Activated T-cell treated with anti-CD3 and anti-CD28 coated beads, Interleukin-2, amount 50 U/mL, for 72 hours (primary cell): Measurements from ENCODE around the gene KCNH1. TPM values are rescaled to one million over a fixed set of nuclear protein-coding genes. Genes with fewer than 3 reads are reported as not detected.

Experiments
- ATAC-seq, 2 donors: fragments of 150-1000 bp; cut with Tn5 transposase; replicated peaks in 1 of 2; 2 replicates each; pipeline ENCODE4 v1.10.0; 2021; ENCODE audit warnings: moderate library complexity in 2 of 2, mild to moderate bottlenecking in 1 of 2
- DNase-seq, 2 donors: peaks; one replicate each; pipeline ENCODE4 v3.0.0; 2021 to 2022; ENCODE audit warnings: mixed read lengths in 1 of 2
- H3K27ac Mint-ChIP-seq: one replicate; pipeline ENCODE4 v1.8.0; 2022; ENCODE audit warnings: mild to moderate bottlenecking, moderate library complexity, mixed read lengths
- H3K27me3 Mint-ChIP-seq: one replicate; pipeline ENCODE4 v1.8.0; 2022; ENCODE audit warnings: low read depth, mixed read lengths
- H3K36me3 Mint-ChIP-seq, 2 donors: one replicate each; pipeline ENCODE4 v1.8.0; 2022; ENCODE audit warnings: mixed read lengths in 2 of 2, mild to moderate bottlenecking in 1 of 2; ENCODE audit not compliant: insufficient read depth in 2 of 2
- H3K4me1 Mint-ChIP-seq: one replicate; pipeline ENCODE4 v1.8.0; 2022; ENCODE audit warnings: low read depth, mixed read lengths
- H3K4me3 Mint-ChIP-seq, 2 donors: one replicate each; pipeline ENCODE4 v1.8.0; 2022; ENCODE audit warnings: mild to moderate bottlenecking in 2 of 2, mixed read lengths in 2 of 2, moderate library complexity in 2 of 2
- H3K9me3 Mint-ChIP-seq, 2 donors: one replicate each; pipeline ENCODE4 v1.8.0; 2022; ENCODE audit warnings: mixed read lengths in 2 of 2
- total RNA-seq, 2 donors: library from RNA; stranded (reverse); gene quantifications; one replicate each; pipeline ENCODE4 v1.2.3, GENCODE V29; 2022

The KCNH1 gene
- total RNA-seq, 2 donors from 2014 or later = not detected

GRCh38 chr1:210918893-210919292 lies 215.1 kb downstream of the KCNH1 start:
- no peaks in the 10 kb centered on the region for H3K36me3 Mint-ChIP-seq

GRCh38 chr1:210917560-210918169 lies 216.3 kb downstream of the KCNH1 start:
- Mint-ChIP-seq H3K36me3 (no peaks in the 10 kb centered on the region), H3K9me3 (no peaks in the 10 kb centered on the region), H3K4me3 (no peak overlapping the region), H3K4me1 (no peaks in the 10 kb centered on the region), H3K27ac (no peak overlapping the region), H3K27me3 (no peaks in the 10 kb centered on the region)
- ATAC-seq (no peak), DNase-seq (no peak)

More at GRCh38 chr1:210918893-210919292, 215.1 kb downstream of the KCNH1 start:
- DNase-seq (no peak), ATAC-seq (no peak)
- H3K4me3 Mint-ChIP-seq = no peak overlapping the region
- no peaks in the 10 kb centered on the region for H3K9me3 Mint-ChIP-seq
- no peaks in the 10 kb centered on the region for H3K4me1 Mint-ChIP-seq
- H3K27me3 Mint-ChIP-seq = no peaks in the 10 kb centered on the region
- H3K27ac Mint-ChIP-seq = no peak overlapping the region

- Mint-ChIP-seq H3K36me3 (no peaks in the 10 kb centered on the region), H3K4me3 (no peak overlapping the region), H3K27me3 (no peaks in the 10 kb centered on the region), H3K4me1 (no peaks in the 10 kb centered on the region), H3K27ac (no peak overlapping the region), H3K9me3 (no peaks in the 10 kb centered on the region)
- no peak for DNase-seq
- no peak for ATAC-seq
These were observed 217.4 kb downstream of the KCNH1 start for GRCh38 chr1:210916548-210916947.

GRCh38 chr1:210915890-210916507 lies 217.9 kb downstream of the KCNH1 start:
- Mint-ChIP-seq H3K4me1 (no peaks in the 10 kb centered on the region), H3K27ac (no peak overlapping the region), H3K36me3 (no peaks in the 10 kb centered on the region), H3K27me3 (peaks cover 2% of the 10 kb centered on the region), H3K9me3 (no peaks in the 10 kb centered on the region), H3K4me3 (no peak overlapping the region)
- DNase-seq (no peak), ATAC-seq (no peak)

- Mint-ChIP-seq H3K4me1 (no peaks in the 10 kb centered on the region), H3K4me3 (no peak overlapping the region), H3K27ac (no peak overlapping the region), H3K9me3 (no peaks in the 10 kb centered on the region), H3K36me3 (no peaks in the 10 kb centered on the region), H3K27me3 (peaks cover 15% of the 10 kb centered on the region)
- DNase-seq = no peak
- no peak for ATAC-seq
These were observed 221.2 kb downstream of the KCNH1 start for GRCh38 chr1:210912752-210913151.

DNA sequence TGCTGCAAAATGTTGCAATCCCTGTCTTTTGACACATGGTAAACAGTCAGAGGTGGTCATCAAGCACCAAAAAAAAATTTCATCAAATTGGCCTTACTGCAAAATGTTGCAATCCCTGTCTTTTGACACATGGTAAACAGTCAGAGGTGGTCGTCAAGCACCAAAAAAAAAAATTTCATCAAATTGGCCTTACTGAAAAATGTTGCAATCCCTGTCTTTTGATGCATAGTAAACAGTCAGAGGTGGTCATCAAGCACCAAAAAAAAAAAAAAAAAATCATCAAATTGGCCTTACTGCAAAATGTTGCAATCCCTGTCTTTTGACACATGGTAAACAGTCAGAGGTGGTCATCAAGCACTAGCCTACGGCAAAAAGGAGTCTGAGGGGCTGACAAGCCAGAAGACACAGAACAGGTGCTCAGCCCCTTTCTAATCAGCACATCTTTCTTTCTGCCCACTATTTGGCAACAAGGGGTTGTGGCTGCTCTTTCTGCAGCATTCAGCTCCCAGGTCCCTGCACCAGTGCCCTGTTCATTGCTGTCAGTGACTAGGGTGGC lies 223.8 kb downstream of the KCNH1 start:
- no peaks in the 10 kb centered on the region for H3K9me3 Mint-ChIP-seq
- H3K4me3 Mint-ChIP-seq = no peak overlapping the region
- H3K27me3 Mint-ChIP-seq = peaks cover 29% of the 10 kb centered on the region
- no peaks in the 10 kb centered on the region for H3K4me1 Mint-ChIP-seq
- no peak for ATAC-seq
- no peak for DNase-seq
- H3K36me3 Mint-ChIP-seq = no peaks in the 10 kb centered on the region
- no peak overlapping the region for H3K27ac Mint-ChIP-seq

GRCh38 chr1:210908791-210909190 lies 225.2 kb downstream of the KCNH1 start:
- H3K4me1 Mint-ChIP-seq = no peaks in the 10 kb centered on the region
- peaks cover 36% of the 10 kb centered on the region for H3K27me3 Mint-ChIP-seq
- H3K9me3 Mint-ChIP-seq = no peaks in the 10 kb centered on the region
- ATAC-seq = no peak
- H3K36me3 Mint-ChIP-seq = no peaks in the 10 kb centered on the region
- no peak overlapping the region for H3K4me3 Mint-ChIP-seq
- DNase-seq = no peak
- no peak overlapping the region for H3K27ac Mint-ChIP-seq

DNA sequence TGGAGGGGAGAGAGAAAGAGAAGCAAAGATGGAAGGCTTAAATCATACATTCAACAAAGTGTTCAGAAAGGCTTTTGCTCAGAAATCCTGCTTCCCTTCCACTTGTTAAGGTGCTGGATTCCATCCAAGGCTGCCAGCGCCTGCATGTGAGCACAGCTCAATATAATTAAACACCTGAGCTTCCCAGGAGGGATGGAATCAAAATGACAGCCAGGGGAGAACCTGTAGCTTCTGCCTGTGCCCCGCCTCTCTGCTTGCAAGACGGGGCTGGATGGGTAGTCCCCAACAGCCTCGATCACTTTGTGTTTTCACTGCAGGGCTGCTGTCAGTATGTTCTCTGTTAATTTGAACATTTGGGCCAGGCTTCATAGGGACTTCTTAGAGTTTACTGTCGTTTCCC lies 225.7 kb downstream of the KCNH1 start:
- peaks cover 36% of the 10 kb centered on the region for H3K27me3 Mint-ChIP-seq
- DNase-seq (no peak), ATAC-seq (no peak)
- H3K9me3 Mint-ChIP-seq = no peaks in the 10 kb centered on the region
- no peaks in the 10 kb centered on the region for H3K4me1 Mint-ChIP-seq
- no peak overlapping the region for H3K27ac Mint-ChIP-seq
- no peak overlapping the region for H3K4me3 Mint-ChIP-seq
- H3K36me3 Mint-ChIP-seq = no peaks in the 10 kb centered on the region

- no peak overlapping the region for H3K27ac Mint-ChIP-seq
- peaks cover 45% of the 10 kb centered on the region for H3K27me3 Mint-ChIP-seq
- DNase-seq (no peak), ATAC-seq (no peak)
- H3K4me3 Mint-ChIP-seq = no peak overlapping the region
- no peaks in the 10 kb centered on the region for H3K36me3 Mint-ChIP-seq
- no peaks in the 10 kb centered on the region for H3K9me3 Mint-ChIP-seq
- no peaks in the 10 kb centered on the region for H3K4me1 Mint-ChIP-seq
These were observed 226.6 kb downstream of the KCNH1 start for GRCh38 chr1:210907251-210907805.

DNA sequence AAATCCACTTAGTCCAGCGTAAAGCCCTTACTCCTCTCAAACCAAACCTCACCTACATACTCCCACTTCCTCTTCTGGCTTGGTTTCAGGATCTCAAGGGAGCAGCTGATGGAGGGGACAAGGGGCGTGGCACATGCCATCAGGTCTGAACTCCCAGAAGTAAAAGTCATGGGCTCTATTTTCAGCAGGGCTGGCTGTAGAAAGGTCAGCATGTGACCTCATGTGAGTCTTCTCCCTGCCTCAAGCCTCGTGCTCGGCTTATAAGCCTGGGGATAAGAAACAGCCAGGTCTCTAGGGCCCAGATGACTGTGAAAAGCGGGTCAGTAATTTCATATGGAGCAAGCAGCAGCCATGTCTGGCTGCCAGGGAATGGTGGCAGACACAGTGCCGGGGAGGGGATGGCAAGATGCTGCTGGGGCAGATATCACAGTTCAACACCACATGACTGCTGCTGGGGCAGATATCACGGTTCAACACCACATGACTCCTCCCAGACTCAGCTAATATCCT lies 227.9 kb downstream of the KCNH1 start:
- H3K4me3 Mint-ChIP-seq = no peak overlapping the region
- no peaks in the 10 kb centered on the region for H3K36me3 Mint-ChIP-seq
- no peaks in the 10 kb centered on the region for H3K9me3 Mint-ChIP-seq
- H3K27ac Mint-ChIP-seq = no peak overlapping the region
- no peaks in the 10 kb centered on the region for H3K4me1 Mint-ChIP-seq
- DNase-seq (no peak), ATAC-seq (no peak)
- H3K27me3 Mint-ChIP-seq = peaks cover 43% of the 10 kb centered on the region

GRCh38 chr1:210905365-210905904 lies 228.5 kb downstream of the KCNH1 start:
- Mint-ChIP-seq H3K36me3 (no peaks in the 10 kb centered on the region), H3K27me3 (peaks cover 41% of the 10 kb centered on the region), H3K4me3 (no peak overlapping the region), H3K27ac (no peak overlapping the region), H3K4me1 (no peaks in the 10 kb centered on the region), H3K9me3 (no peaks in the 10 kb centered on the region)
- no peak for DNase-seq
- no peak for ATAC-seq

GRCh38 chr1:210901981-210902770 lies 231.8 kb downstream of the KCNH1 start:
- Mint-ChIP-seq H3K9me3 (no peaks in the 10 kb centered on the region), H3K4me1 (no peaks in the 10 kb centered on the region), H3K4me3 (no peak overlapping the region), H3K27ac (no peak overlapping the region), H3K36me3 (no peaks in the 10 kb centered on the region), H3K27me3 (peaks cover 25% of the 10 kb centered on the region)
- no peak for DNase-seq
- no peak for ATAC-seq

GRCh38 chr1:210900820-210901219 lies 233.1 kb downstream of the KCNH1 start:
- Mint-ChIP-seq H3K9me3 (no peaks in the 10 kb centered on the region), H3K36me3 (no peaks in the 10 kb centered on the region), H3K4me3 (no peak overlapping the region), H3K27ac (no peak overlapping the region), H3K27me3 (peaks cover 21% of the 10 kb centered on the region), H3K4me1 (no peaks in the 10 kb centered on the region)
- DNase-seq (no peak), ATAC-seq (no peak)
